Fibroblast of skin of right quadriceps (primary cell): ENCODE measurements around the gene FSTL3.

Experiments
- DNase-seq: peaks from one replicate; pipeline ENCODE4 v3.0.0-alpha.2; 2013

The FSTL3 gene

DNA sequence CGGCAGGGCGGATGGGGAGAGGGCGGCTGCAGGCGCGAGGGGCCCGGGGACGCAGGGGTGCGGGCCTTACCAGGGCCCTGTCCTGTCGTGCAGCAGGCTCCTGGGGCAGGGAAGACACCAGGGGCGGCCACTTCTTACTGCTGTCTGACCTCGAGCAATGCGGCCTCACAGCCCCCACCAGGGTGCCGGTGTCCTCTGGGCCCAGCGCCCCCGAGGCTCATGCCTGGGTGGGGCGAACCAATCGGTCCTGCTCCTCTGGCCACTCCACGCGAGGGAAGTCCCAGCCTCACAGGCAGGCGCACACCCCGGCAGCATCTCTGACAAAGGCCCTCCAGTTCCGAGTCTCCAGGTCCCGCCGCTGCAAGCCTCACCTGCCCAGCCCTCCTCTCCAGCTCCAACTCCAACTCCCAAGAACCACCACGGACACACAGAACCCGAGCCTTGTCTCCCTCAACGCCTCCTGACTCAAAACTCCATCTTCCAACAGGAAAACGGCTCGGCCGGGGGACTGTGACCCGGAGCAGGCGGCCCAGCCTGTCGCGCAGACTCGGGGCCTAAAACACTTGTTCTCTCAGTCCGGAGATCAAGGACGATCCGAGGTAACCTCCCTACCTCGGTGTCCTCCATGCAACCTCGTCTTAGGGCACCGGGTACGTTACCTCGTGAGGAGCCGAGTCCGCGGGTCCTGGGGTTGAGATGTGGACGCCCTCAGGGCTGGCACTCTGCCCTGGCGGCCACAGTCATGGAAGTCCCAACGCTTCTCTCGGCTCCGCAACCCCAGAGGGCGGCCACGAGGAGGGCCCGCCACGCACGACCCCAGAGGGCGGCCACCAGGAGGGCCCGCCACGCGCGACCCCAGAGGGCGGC, 30.0 kb upstream of the FSTL3 start:
- no peak for DNase-seq

GRCh38 chr19:646779-647565, 29.2 kb upstream of the FSTL3 start:
- DNase-seq: no peak

- no peak for DNase-seq
Measured at GRCh38 chr19:647566-648284, 28.5 kb upstream of the FSTL3 start.

GRCh38 chr19:648305-648704, 27.9 kb upstream of the FSTL3 start:
- no peak for DNase-seq

GRCh38 chr19:648904-649801, 27.0 kb upstream of the FSTL3 start:
- DNase-seq: no peak

- no peak for DNase-seq
Measured at GRCh38 chr19:650121-650520, 26.1 kb upstream of the FSTL3 start.

GRCh38 chr19:651114-651818, 24.9 kb upstream of the FSTL3 start:
- DNase-seq: no peak

DNA sequence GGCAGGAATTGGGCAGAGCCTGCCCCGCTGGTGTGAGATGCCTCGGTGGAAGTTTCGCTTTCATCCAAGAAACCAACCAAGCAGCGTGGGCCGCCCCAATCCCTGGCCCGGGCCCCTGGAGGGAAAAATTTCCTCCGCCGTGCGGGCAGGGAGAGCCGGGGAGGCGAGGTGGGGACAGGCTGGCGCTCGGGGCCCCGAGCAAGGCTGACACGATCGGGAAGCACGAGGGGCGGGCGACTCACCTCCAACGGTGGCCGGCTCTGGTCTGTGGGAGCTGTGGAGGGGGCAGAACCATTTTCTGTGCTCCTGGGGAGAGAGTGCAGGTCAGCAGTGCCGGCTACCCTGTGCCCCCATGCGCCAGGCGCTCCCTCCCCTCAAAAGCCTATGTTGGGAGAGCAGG, 24.2 kb upstream of the FSTL3 start:
- no peak for DNase-seq

DNA sequence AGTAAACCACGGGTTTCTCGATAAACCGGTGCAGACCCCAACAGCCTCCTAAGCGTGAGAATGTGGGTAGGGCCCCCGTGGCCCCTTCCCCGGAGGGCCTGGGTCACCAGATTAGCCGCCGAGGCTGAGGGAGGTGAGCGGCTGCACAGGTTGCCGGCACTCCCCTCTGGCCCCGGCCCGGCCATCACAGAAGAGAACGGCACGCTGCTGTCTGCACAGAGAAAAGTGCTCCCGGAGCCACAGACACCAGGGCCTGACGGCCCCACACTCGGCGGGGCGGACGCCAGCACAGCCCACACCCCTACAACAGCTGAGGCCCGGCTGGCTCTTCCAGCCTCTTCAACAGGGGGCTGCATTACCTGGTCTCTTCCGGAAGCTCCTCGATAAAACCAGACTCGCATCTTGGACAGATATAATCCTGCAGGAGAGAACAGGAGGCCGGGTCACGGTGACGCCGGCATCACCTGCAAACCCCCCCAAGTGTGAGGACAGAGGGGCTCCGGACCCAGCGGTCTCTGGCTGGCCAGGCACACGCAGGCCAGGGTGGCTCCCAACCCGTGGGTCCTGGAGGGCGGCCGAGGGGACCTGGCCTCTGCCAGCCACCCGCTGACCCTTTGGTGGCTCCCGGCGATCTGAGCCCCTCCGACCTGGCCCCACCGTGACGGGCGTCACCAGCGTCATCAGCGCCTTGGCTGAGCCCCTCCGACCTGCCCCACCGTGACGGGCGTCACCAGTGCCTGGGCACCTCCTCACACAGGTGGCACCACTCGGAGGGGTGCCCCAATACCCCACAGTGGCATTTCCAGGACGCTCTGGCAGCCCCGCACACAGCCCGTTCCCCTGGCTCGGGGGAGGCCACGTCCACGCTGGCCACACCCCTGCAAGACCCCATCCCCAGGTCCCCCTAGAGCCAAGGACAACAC, 23.5 kb upstream of the FSTL3 start:
- no peak for DNase-seq

DNA sequence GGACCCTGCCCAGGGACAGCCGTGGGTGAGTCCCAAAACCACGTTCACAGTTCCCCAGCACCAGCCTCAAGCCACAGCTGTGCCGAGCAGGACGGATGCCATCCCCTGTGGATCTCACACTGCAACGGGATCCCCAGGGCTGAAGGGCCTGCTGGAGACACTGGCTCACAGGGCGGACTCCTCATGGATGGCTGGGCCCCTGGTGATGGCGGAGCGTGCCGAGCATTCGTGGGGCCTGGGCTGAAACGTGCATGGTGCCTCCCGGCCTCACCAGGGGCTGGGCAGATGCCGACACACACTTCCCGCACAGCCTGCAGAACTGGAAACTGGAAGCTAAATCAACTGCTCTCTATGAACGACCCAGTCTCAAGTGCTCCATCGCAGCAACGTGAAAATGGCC, 22.8 kb upstream of the FSTL3 start:
- no peak for DNase-seq

GRCh38 chr19:655691-656090, 20.5 kb upstream of the FSTL3 start:
- DNase-seq: no peak

- DNase-seq: no peak
Measured at GRCh38 chr19:656751-657559, 19.2 kb upstream of the FSTL3 start.

GRCh38 chr19:657611-658010, 18.6 kb upstream of the FSTL3 start:
- no peak for DNase-seq

DNA sequence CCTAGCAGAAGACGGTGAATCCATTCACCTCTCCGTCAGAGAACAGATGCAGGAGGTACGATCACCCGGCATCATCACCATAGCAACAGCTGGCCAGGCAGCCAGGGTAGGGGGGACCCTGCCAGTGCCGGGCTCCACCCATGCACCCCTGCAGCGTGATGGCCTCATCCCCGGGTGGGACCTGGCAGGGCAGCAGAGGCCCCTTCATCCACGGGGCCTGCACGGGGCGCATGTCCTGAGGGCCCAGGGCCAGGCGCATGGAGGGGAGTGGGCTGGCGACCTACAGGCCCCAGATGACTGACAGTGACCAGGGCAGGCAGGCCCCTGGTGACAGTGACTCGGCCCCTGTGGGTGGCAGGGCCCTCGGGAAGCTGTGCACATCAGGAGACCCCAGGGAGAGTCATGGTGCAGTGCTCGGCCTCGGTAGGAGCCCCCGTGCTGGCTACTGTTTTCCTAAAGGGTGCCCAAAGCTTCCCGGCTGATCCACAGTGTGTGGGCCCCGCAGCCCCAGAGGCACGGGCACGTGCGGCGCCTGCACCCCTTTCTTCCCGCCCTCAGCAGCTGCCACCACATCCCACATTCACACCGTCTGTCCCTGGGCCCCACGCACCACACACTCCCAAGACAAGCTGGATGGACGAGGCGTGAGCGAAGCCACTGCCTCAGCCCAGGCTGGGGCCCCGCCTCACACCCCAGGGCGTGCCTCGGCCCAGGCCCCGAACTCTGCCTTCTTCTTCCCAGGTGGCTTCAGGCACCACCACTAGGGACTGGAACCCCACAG, 17.9 kb upstream of the FSTL3 start:
- DNase-seq: no peak

DNA sequence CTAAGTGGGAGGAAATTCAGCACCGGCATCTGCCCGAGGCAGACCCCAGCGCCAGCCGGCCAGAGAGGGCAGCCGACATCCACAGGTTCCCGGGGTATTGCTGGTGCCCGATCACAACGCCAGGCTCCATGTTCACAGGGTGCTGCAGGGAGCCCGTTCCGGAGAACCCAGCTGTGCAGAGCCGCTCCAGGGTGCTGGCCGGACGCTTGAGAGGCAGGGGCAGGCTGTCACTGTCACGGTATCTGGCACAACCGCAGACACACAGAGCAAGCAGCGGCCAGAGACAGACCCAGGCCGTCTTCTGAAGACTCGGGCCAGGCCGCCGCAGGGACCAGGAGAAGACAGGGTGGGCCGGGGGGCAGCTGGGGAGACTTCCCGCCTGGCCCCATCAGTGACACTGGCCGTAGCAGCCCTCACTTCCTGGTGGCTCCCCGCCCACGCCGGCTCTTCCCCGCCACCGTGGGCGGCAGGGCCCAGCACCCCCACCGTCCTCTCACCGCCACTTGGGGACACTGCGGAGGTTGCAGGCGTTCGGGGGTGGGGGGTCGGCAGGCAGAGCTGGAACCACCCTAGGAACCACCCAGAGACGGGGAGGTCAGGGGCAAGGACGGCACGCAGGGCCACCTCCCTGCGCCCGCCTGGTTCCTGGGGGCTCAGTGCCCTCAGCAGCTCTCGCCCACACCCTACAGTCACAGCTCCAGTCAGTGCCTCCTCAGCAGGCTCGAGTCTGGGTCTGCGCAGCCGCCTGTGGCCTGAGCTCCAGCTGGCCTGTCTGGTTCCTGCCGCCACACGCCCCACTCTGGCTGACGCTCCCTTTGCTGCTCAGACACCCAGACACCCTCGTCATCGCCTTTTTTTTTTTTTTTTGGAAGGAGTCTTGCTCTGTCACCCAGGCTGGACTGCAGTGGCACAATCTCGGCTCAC, 17.0 kb upstream of the FSTL3 start:
- DNase-seq: no peak

GRCh38 chr19:660793-661426, 15.3 kb upstream of the FSTL3 start:
- DNase-seq: no peak
